GM10248 (cell line): ENCODE results near the gene HYI.
"Not testable (repeated sequence)": the region's sequence is repeated elsewhere in the genome, so short reads cannot be mapped to it uniquely, and the experiment has no call there.

ENCODE experiments used
- CTCF ChIA-PET: fragments of 300-600 bp; sonication (Branson Sonifier 250); formaldehyde crosslinking; extraction: SDS; loops from one replicate; lab custom pipeline; 2021; ENCODE audit warnings: antibody characterized with exemption; lab: Yijun Ruan, JAX
- POLR2A ChIA-PET: fragments of 350-650 bp; sonication (Branson Sonifier 250); formaldehyde crosslinking; extraction: SDS; loops from one replicate; lab custom pipeline; 2020; ENCODE audit warnings: antibody characterized with exemption; lab: Yijun Ruan, JAX
- DNase-seq: peaks from one replicate; pipeline ENCODE4 v3.0.0; 2012; ENCODE audit errors: extremely low spot score
- TF ChIP-seq, protein P1 (sequence below): IDR thresholded peaks from 2 replicates; pipeline ENCODE4 v1.5.1; 2012; ENCODE audit warnings: mild to moderate bottlenecking, low read depth; ENCODE audit errors: extremely low read depth, missing control alignments, control extremely low read depth

The HYI gene

GRCh38 chr1:43464681-43465504, 11.2 kb upstream of the HYI start:
- ChIA-PET CTCF (no interaction called here), POLR2A (no interaction called here)
- no peak for DNase-seq
- TF ChIP-seq, protein P1, sequence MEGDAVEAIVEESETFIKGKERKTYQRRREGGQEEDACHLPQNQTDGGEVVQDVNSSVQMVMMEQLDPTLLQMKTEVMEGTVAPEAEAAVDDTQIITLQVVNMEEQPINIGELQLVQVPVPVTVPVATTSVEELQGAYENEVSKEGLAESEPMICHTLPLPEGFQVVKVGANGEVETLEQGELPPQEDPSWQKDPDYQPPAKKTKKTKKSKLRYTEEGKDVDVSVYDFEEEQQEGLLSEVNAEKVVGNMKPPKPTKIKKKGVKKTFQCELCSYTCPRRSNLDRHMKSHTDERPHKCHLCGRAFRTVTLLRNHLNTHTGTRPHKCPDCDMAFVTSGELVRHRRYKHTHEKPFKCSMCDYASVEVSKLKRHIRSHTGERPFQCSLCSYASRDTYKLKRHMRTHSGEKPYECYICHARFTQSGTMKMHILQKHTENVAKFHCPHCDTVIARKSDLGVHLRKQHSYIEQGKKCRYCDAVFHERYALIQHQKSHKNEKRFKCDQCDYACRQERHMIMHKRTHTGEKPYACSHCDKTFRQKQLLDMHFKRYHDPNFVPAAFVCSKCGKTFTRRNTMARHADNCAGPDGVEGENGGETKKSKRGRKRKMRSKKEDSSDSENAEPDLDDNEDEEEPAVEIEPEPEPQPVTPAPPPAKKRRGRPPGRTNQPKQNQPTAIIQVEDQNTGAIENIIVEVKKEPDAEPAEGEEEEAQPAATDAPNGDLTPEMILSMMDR, result no peak

DNA sequence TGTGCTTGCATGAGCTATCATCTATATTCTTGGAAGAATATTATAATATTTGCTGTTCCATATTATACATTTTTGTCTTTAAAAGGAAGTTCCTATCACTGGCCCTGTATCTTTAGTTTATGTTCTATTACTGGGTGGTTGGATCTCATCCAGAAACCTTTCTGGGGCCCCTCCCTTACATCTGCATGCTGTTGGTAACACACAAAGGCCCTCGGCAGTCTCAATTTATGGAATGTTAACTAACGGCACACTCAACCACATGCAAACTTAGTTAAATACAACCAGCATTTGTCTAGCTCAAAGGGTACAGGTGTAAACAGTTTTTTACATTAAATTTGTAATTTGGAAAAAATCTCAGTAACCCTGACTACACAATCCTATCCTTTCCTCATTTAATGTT, 9.7 kb upstream of the HYI start:
- CTCF ChIA-PET, result interaction anchor here (0.9 to 2.3 kb wide), 5 partner anchors 9 to 471 kb away, joined by 3 to 7 read pairs (median 3); partner anchors contain the start of gene HYI
- POLR2A ChIA-PET, result no interaction called here
- DNase-seq, result no peak
- TF ChIP-seq, protein P1, result no peak

- DNase-seq, result no peak
- POLR2A ChIA-PET, result no interaction called here
- TF ChIP-seq, protein P1, result no peak
- CTCF ChIA-PET, result interaction anchor here (0.7 to 2.3 kb wide), 4 partner anchors 7 to 473 kb away, joined by 3 to 7 read pairs (median 4); partner anchors contain the start of gene HYI
These were observed 7.4 kb upstream of the HYI start for GRCh38 chr1:43460988-43461693.

DNA sequence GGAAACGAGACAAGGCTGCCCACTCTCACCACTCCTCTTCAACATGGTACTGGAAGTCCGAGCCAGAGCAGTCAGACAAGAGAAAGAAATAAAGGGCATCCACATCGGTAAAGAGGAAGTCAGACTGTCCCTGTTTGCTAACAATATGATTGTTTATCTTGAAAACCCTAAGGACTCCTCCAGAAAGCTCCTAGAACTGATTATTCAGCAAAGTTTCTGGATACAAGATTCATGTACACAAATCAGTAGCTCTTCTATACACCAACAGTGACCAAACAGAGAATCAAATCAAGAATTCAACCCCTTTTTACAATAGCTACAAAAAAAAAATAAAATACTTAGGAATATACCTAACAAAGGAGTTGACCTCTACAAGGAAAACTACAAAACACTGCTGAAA, 4.6 kb upstream of the HYI start:
- CTCF ChIA-PET, result interaction anchor here (0.7 to 1.2 kb wide), 2 partner anchors 114 to 466 kb away, joined by 3 read pairs; no protein-coding TSS in a partner anchor
- POLR2A ChIA-PET, DNase-seq: not testable (repeated sequence)

DNA sequence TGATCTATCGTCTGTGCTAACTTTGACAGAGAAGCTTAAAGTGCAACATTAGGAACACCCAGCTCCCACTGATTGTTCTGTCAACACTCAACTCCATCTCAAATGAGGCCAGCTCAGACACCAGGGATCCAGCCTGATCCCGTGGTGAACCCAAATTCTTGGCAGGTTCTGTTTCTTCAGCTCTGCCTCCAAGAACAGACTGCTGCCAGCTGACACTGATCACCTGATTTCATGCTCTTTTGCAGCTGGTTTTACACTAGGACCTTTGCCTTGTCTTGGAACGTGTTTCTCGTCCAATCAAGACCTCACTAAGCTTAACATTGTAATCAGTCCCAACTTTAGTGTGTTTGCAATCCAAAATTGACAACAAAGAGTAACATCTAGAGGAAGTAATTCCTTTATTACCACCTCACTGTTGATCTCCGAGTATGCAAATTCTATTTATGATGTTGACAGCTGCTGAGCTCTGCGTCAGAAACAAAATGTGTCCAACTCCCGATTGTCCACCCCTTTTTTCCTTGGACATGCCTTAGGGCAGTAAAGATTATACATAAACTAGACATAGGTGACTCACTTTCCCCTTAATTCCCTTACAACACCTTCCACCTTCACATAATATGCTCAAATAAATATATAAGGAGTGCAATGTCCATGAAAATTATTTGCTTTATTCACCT, 1.6 kb upstream of the HYI start:
- TF ChIP-seq, protein P1, result no peak
- ChIA-PET POLR2A (interaction anchor here (0.5 to 2.0 kb wide), 2 partner anchors 195 kb away, joined by 4 to 7 read pairs; partner anchors contain the start of gene KDM4A), CTCF (interaction anchor here (0.7 to 3.0 kb wide), 8 partner anchors 12 to 479 kb away, joined by 3 to 9 read pairs (median 4); partner anchors contain the start of gene PTPRF)
- no peak for DNase-seq

DNA sequence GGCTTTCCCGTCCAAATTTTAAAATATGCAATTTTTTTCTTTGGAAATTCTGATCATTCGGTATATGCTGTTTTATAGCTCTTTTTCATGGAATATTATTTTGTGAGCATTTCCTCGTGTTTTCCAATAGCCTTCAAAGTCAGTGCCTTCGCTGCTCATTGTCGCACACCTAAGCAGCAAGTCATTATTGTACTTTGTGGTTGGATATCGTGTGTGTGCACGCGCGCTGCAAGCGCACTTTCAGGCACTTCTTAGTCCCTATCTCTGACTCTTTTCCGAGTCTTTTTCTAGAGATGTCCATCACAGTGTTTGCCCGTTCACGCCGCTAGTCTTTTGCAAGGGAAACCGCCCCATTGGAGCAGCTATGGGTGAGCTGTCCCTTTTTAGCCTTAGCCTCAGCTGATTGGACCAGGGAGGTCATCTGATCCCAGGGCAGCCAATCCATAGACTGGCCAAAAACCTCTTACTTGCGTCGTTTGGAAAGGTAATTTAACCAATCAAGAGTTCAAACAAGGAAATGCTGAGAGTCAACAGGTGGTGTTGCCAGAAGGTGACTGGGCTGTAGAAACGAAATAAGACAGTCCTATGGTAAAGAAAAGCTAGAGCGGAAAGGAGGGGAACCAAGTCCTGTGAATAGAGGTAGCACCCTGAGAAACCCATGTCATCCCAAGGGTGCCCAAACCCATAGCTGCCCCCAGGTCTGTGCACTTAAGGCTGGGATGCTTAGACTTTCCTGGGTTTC, 710 bp upstream of the HYI start:
- ChIA-PET POLR2A (interaction anchor here (2.0 kb wide), 1 partner anchor 196 kb away, joined by 7 read pairs; the partner anchor contains the start of gene KDM4A), CTCF (interaction anchor here (0.9 to 3.0 kb wide), 10 partner anchors 8 to 480 kb away, joined by 3 to 9 read pairs (median 4); partner anchors contain the start of gene PTPRF)

More for the DNA sequence above, 710 bp upstream of the HYI start:
- TF ChIP-seq, protein P1, result no peak
- DNase-seq, result peak; percentile 86
